Left lung (tissue), 10 donors: Measurements from ENCODE around the gene ZNF831. TPM values are rescaled to one million over a fixed set of nuclear protein-coding genes. Genes with fewer than 3 reads are reported as not detected.

Experiments used
- ATAC-seq: fragments of 200-7000 bp; cut with Tn5 transposase; one replicate; pipeline ENCODE4 v1.9.1; 2020; ENCODE audit warnings: moderate library complexity
- DNase-seq, 4 donors: peaks; one replicate each; pipeline ENCODE4 v3.0.0-alpha.2; 2013 to 2020
- H3K27ac ChIP-seq, 2 donors: fragments of 200-600 bp; sonication (generic) in 1 of 2; one replicate each; pipeline versions ENCODE4 v1.5.0 to v1.8.0; 2020 to 2021
- H3K27me3 ChIP-seq, 2 donors: fragments of 200-600 bp; sonication (generic) in 1 of 2; one replicate each; pipeline versions ENCODE4 v1.5.0 to v1.8.0; 2020 to 2021
- H3K36me3 ChIP-seq, 2 donors: fragments of 200-600 bp; sonication (generic) in 1 of 2; one replicate each; pipeline versions ENCODE4 v1.5.0 to v1.8.0; 2020 to 2021
- H3K4me1 ChIP-seq, 2 donors: fragments of 200-600 bp; one replicate each; pipeline ENCODE4 v1.8.0; 2021
- H3K4me3 ChIP-seq, 2 donors: fragments of 200-600 bp; sonication (generic) in 1 of 2; one replicate each; pipeline versions ENCODE4 v1.5.0 to v1.8.0; 2020 to 2021; ENCODE audit warnings: mild to moderate bottlenecking in 1 of 2
- H3K9me3 ChIP-seq, 2 donors: fragments of 200-600 bp; sonication (generic) in 1 of 2; one replicate each; pipeline versions ENCODE4 v1.5.0 to v1.8.0; 2020 to 2021
- intact Hi-C, 2 donors: fragments of 100-400 bp; cut with DNase I; formaldehyde crosslinking; loops; one replicate each; pipeline versions ENCODE4 v1.11.2 to v1.14.2; 2022
- polyA plus RNA-seq, 6 donors: library from polyadenylated mRNA; unstranded; fragments of 120-200 nt; gene quantifications; one replicate each; pipeline ENCODE4 v1.2.1, GENCODE V29; 2013; ENCODE audit not compliant: insufficient read length in 6 of 6
- total RNA-seq, 2 donors: library from RNA; stranded (reverse); fragmentation: NEBNext Ultra II Directional; extraction: Animal tissue kit (Norgen Biotek cat#: 25700); gene quantifications; one replicate each; pipeline ENCODE4 v1.2.1, GENCODE V29; 2021
- TF ChIP-seq, protein P1 (sequence below), 2 donors: fragments of 200-600 bp; sonication (generic) in 1 of 2; IDR thresholded peaks; one replicate each; pipeline versions ENCODE4 v1.5.0 to v1.8.0; 2021; ENCODE audit warnings: antibody characterized with exemption in 2 of 2
- donor health status: DM: no; HTN: yes; CAD: no.
- donor health status: DM: no; HTN: no; CAD: no.

ZNF831 gene
- total and polyA plus RNA-seq, 8 donors: 0.13 to 1.1 (median 0.18) TPM

DNA sequence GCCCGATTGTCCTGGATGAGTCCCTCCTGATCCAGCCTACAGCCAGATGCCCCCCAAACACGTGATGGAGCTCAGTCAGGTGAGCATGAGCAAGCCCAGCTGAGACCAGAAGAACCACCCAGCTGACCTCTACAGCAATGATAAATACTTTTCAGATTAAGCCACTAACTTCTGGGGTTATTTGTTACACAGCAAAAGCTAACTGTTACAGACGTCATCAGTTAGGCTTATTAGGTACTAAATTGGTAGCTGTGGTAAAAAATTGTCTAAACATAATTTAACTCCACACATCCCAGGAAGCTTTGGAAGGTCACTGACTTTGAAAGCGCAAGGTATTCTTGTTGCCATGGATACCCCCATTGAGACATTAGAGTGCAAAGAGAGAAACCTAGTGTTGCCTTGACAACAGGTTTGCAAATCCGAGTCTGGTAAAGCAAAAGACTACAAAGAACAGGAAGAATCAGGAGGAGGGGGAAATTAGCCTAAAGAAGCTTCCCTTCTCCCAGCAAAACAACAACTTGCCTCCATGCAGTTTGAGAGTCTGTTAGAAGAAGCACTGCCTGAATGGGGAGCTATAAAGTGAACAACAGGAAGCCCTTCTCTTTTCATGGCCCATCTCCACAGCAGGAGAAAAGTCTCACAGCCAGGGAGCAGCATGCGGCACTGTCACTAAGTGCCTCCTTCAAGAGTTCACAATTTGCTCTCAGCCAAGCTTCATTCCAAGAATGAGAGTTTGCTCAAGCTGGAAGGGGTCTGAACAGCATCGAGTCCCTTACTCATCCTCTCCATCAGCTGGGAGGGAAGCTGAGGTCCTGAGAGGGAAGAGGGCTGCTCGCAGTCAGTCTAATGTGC, 41.7 kb upstream of the ZNF831 start:
- intact Hi-C loops: no loop called here
- Histone ChIP-seq H3K36me3 (no peaks in the 10 kb centered on the region), H3K27me3 (peaks cover 0 to 12% of the 10 kb centered on the region in 2 donors), H3K4me1 (peaks cover 0 to 21% of the 10 kb centered on the region in 2 donors), H3K9me3 (no peaks in the 10 kb centered on the region), H3K4me3 (no peak overlapping the region), H3K27ac (peak overlapping the region in 1 of 2 donors; percentile 49)
- TF ChIP-seq, protein P1, sequence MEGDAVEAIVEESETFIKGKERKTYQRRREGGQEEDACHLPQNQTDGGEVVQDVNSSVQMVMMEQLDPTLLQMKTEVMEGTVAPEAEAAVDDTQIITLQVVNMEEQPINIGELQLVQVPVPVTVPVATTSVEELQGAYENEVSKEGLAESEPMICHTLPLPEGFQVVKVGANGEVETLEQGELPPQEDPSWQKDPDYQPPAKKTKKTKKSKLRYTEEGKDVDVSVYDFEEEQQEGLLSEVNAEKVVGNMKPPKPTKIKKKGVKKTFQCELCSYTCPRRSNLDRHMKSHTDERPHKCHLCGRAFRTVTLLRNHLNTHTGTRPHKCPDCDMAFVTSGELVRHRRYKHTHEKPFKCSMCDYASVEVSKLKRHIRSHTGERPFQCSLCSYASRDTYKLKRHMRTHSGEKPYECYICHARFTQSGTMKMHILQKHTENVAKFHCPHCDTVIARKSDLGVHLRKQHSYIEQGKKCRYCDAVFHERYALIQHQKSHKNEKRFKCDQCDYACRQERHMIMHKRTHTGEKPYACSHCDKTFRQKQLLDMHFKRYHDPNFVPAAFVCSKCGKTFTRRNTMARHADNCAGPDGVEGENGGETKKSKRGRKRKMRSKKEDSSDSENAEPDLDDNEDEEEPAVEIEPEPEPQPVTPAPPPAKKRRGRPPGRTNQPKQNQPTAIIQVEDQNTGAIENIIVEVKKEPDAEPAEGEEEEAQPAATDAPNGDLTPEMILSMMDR (IDR thresholded peaks at IDR 0.05): no peak
- DNase-seq (no peak), ATAC-seq (no peak)

DNA sequence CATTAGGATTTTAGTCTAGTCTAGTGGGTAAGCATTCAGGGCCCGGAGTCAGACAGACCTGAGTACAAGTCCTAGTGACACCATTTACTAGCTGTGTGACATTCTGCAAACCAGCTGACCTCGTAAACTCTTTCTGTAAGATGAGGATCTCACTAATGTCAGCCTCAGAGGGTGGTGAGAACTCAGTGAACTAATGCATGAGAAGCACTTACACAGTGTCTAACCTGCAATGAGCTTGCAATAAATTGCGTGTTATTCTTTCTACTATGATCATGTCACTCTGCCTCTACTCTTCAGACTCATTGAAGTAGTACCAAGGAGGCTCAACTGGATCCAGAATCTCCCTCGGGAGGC, 41.1 kb upstream of the ZNF831 start:
- peak overlapping the region in 1 of 2 donors; percentile 49 for H3K27ac ChIP-seq
- no peaks in the 10 kb centered on the region for H3K9me3 ChIP-seq
- H3K36me3 ChIP-seq: no peaks in the 10 kb centered on the region
- intact Hi-C loops: no loop called here
- no peak for DNase-seq
- H3K27me3 ChIP-seq: peaks cover 0 to 12% of the 10 kb centered on the region in 2 donors
- no peak overlapping the region for H3K4me3 ChIP-seq
- no peak for ATAC-seq
- peaks cover 0 to 21% of the 10 kb centered on the region in 2 donors for H3K4me1 ChIP-seq
- TF ChIP-seq, protein P1 (IDR thresholded peaks at IDR 0.05): no peak

DNA sequence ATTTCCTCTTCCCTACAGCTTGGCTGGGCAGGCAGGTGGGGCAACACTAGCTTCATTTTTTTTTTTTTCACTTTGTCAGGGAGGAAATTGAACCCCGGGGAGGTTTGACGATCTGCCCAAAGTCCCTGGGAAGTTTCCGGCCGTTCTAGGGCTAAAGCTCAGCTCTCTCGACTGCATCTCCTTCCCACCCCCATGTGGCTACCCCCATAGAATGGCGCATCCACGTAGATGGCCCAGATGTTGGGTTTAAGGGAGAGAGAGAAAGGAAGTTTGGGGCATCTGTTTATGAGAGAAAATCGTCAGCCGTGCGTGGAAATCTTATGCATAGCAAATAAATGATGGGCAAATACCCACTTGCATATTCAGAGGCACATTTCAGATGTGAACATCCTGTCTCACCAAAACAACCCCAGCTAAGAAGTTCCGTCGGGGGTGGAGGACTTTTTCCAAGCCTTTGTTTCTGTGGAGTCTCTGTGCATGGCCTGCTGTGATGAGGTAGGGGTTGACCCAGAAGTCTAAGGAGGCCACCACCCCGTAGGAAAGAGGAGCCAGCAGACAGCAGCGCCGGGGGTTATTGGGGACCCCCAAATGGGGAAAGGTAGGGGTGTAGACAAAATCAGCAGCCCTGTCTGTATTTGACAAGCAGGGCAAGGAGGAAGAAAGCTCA, 40.5 kb upstream of the ZNF831 start:
- DNase-seq (no peak), ATAC-seq (no peak)
- Histone ChIP-seq H3K9me3 (no peaks in the 10 kb centered on the region), H3K4me1 (peaks cover 0 to 21% of the 10 kb centered on the region in 2 donors), H3K27ac (peak overlapping the region in 1 of 2 donors; percentile 49), H3K4me3 (no peak overlapping the region), H3K36me3 (no peaks in the 10 kb centered on the region), H3K27me3 (peaks cover 0 to 12% of the 10 kb centered on the region in 2 donors)
- TF ChIP-seq, protein P1 (IDR thresholded peaks at IDR 0.05): no peak
- intact Hi-C loops: no loop called here

- TF ChIP-seq, protein P1 (IDR thresholded peaks at IDR 0.05): no peak
- no peak overlapping the region for H3K4me3 ChIP-seq
- intact Hi-C loops: no loop called here
- H3K4me1 ChIP-seq: peaks cover 0 to 21% of the 10 kb centered on the region in 2 donors
- peaks cover 0 to 12% of the 10 kb centered on the region in 2 donors for H3K27me3 ChIP-seq
- no peak for DNase-seq
- H3K27ac ChIP-seq: no peak overlapping the region
- no peaks in the 10 kb centered on the region for H3K9me3 ChIP-seq
- ATAC-seq: no peak
- no peaks in the 10 kb centered on the region for H3K36me3 ChIP-seq
Observed at GRCh38 chr20:59123678-59124255, 39.9 kb upstream of the ZNF831 start.
